ENCODE data around the gene HOXD3.
A peak's percentile ranks its signal among the peaks of the same experiment; 100 is the strongest.

HOXD3 gene

DNA sequence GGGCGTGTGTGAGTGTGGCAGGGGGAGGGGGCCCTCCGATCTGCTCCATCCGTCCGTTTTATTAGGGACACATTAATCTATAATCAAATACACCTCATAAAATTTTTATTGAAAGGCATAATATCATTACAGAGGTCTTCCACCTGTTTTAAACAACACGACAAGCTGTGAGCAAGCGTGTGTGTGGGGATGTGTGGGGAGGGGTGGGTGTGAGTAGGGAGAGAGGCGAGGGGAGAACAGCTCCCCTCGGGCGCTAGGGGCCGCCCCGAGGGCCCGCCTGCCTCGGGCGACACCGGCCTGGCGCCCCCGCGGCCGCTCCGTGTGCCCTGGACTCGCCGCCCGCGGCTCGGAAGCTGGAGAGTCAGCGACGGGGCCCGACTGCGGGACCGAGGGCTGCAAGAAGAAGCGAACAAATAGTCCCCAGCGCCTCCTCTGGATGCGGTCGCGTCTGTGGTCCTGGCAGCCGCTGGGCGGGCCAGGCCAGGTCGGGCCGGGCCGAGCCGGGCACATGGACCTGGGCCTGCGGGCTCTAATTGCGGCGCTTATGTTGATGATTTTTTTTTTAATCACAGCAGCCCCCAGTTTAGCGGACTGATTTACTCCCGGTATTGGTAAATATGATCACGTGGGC is 34.9 kb upstream of the HOXD3 start:
- no peak for DNase-seq

DNA sequence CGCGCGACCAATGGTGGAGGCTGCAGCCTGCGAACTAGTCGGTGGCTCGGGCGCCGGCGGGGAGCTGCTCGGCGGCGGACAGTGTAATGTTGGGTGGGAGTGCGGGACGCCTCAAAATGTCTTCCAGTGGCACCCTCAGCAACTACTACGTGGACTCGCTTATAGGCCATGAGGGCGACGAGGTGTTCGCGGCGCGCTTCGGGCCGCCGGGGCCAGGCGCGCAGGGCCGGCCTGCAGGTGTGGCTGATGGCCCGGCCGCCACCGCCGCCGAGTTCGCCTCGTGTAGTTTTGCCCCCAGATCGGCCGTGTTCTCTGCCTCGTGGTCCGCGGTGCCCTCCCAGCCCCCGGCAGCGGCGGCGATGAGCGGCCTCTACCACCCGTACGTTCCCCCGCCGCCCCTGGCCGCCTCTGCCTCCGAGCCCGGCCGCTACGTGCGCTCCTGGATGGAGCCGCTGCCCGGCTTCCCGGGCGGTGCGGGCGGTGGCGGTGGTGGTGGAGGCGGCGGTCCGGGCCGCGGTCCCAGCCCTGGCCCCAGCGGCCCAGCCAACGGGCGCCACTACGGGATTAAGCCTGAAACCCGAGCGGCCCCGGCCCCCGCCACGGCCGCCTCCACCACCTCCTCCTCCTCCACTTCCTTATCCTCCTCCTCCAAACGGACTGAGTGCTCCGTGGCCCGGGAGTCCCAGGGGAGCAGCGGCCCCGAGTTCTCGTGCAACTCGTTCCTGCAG is 34.3 kb upstream of the HOXD3 start, which contains the start of gene HOXD9:
Gene HOXD9 (plus strand): TSS at position 37 of the 728 bp plus-strand sequence. CDS start 50 bp downstream, at position 87.
- no peak for DNase-seq

DNA sequence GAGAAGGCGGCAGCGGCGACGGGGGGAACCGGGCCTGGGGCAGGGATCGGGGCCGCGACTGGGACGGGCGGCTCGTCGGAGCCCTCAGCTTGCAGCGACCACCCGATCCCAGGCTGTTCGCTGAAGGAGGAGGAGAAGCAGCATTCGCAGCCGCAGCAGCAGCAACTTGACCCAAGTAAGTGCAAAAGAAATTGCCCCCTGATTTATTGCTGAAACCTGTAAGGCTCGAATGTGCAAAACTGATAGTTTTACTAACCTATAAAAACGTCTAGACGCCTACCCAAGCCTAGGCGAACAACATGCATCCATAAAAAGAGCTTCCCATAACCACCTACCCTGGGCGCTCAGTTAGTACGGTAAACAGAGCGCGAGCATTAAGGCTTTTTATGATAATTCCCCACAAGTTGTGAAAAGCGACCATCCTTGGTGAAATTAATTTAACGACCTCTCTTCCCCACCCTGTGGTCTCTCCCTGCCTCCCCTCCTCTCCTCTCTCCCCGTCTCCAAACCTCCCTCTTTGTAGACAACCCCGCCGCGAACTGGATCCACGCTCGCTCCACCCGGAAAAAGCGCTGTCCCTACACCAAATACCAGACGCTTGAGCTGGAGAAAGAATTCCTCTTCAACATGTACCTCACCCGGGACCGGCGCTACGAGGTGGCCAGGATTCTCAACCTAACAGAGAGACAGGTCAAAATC is 33.5 kb upstream of the HOXD3 start:
- no peak for DNase-seq

DNA sequence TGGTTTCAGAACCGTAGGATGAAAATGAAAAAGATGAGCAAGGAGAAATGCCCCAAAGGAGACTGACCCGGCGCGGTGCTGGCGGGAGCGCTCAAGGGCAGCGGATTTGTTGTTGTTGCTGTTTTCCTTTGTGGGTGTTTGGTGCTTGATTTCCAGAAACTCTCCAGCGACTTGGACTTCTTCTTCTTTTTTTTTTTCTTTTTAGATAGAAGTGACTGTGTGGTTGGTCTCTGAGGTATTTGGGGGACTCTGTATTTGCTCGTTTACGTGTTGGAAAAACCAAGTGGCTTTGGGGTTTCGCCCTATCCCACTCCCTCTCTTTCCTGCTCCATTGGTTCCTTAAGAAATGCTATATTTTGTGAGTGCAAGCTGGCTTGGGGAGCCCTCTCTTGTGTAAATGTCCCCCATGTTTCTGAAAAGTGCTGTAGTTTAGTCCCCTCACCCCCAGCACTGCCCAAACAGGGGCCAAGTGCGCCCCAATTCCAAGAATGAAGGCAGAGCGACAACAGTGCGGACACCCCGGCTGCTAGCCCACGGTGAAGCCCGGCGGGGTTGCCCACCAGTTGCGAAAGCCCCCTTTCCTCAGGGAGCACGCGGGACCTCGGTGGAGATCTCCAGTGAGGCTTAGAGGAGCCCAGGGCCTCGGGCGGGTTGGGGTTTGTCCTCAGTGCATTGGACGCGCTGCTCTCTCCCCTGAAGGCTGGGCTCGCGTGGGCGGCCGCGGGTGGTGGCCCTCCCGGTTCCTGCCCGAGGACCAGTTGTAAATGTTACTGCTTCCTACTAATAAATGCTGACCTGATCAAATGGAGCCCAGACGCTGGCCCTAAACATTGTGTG is 32.8 kb upstream of the HOXD3 start:
- no peak for DNase-seq

DNA sequence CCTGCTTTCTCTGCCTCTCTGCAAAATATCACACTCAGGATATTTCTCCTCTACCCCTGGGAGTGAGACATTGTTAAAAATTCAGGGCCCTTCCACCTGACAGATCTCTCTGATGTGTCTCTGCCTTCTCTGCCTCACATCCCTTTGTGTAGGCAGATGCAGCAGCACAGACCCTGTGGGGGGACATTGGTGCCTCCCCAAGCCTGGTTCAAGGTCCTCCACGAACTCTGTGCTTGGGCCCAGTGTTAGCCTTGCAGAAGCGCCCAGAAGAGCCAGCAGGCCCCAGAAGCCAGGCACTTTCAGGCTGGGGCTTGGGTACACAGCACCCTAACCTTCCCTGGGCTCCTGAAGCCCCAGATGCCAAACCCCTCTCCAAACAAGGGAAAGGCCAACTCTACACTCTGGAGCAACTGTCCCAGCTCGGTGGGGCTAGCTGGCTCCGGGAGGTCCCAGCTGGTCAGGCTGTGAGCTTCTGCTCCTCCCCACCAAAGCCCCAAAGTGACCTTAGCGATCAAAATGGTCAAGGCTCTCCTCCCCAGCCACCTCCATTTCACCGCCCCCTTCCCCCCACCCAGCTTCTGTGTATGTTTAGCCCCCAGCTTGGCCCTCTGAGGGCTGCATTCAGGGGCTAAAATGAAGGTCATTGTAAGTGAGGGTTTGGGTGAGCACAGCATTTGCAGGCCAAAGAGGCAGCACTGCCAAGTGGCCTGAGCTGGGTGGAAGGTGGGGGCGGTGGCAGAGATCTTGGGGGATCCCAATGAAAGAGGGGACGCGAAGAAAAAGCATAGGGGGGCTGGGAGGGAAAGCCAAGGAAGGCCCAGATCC is 31.9 kb upstream of the HOXD3 start:
- no peak for DNase-seq

DNA sequence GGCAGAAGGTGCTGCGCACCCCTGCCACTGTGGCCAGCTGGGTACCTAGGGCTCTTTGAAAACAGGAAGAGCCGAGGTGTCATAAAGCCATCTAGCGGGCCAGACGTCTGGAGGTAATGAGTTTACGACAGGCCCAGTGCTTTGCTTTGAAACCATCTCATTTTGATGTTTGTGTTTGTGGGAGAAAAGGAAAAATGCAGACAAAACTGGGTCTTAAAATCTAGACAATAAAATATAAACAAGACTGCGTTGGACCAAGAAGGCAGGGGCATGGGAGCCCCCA is 31.4 kb upstream of the HOXD3 start:
- no peak for DNase-seq

DNA sequence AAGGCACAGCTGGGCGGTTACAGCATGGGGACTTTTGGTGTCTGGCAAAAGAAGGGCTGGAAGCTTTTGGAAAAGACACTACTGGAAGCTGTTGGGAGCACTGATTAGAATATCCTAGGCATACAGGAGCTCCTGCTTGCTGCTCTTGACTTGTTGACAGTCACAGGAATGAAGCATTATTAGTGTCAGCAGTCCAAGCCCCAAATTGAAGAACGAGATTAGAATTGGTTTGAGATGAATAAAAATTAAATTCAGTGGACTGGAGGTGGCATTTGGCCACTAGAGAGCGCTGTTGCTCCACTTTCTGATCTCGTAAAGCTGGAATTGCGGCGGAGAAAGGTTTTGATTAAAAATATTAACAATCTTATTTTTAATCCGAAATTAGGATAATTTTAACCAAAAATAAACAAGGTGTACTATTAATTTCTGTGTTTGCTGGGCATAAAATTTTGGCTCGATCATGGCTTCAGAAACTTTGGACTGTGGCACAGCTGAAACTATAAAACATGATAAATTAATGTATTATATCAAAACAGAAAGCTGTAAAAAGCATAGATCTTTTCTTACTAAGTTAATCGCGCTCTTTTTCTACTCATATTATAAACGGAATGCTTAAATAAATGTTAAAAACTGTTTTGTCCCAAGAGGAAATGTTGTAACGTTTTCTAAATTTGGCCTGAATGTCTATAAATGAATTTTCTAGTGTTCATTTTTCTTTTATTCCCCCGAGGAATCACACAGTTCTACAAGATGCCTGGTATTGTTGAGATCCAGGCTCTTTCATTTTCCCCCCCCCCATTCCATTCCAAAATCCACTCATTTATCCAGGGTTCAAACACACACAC is 30.0 kb upstream of the HOXD3 start:
- DNase-seq: peak; percentile 47

DNA sequence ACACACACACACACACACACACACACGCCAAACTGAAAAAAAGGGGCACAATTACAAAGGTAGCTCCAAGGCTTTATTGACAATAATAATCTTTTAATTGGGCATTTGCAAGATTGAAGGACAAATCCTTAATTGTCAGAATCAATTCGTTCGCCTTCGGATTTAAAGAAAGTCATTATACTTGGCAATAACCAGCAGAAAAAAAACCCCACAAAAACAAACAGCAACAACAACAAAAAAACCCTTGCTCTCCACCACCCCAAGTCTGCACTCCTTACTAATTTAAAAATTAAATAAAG is 29.4 kb upstream of the HOXD3 start:
- DNase-seq: no peak

DNA sequence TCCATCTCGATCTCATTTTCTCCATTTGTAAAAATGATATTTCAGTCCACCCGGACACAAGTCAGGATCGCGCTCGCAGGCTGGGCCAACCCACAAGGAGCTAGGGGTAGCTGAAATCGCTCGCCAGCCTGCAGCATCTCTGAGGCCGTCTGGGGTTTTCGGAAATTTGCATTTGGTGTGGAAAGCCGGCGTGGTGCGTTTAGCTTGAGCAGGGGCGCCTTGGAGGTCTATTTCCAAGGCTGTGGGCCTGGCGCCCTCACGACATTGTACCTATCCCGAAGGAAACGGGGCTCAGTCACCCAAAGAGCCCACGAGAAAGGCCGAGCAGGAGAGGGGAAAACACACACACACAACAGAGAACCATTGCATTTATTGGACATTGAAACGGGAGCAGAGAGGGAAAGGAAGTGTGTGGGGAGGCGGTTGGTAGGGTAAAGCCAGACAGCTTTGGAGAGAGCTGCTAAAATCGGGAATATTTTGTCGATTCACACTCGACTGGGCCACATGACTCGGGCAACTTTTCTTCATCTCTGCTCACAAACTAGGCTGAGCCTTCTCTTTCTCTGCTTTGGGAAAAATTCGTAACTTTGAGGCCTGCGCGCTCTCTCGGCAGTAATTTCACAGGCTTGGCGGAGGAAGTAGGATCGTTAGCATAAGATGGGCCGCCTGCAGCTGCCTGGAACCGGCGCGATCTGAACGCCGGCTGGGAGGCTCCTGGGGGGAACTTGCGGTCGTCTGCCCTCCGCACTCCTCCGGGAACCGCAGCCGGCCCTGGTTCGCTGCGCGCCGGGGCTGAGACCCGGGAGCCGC is 28.7 kb upstream of the HOXD3 start:
- no peak for DNase-seq

DNA sequence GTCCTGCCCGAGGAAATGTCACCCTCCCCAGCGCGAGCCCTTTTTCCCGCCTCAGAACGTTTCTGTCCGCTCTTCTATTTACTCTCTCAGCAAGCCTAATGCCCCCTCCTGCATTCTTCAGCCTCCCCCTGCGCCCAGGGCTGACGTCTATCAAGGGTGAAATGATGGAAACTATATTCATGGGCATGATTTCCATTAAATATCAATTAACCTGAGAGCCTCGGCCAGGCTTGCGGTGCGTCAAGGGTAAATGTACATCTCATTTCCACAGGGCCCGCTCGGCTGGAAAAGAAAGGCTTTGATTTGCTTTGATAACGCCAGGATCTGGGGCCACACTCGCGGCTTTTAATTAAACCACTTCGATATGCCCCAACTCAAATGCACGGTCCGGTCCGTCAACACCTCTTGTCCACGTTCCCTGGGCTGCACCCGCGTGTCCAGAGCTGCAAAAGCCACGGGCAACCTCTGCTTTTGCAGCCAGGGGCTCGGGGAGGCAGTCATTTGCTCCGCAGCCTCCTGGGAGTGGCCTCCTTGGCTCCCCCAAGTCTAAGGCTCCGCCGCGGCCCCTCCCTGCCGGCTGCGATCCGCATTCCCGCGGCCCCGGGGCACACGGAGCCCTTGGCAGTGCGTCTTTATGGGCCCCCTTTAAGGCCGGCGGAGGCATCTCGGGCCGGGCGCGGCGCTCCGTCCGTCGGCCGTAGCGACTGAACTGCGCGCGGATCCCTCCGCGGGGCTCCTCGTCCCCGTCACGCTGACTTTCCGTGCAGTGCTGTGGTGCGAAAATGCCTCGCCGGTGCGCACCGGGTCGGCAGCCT is 27.9 kb upstream of the HOXD3 start, which contains the start of gene HOXD8:
Gene HOXD8 (plus strand): TSS at position 724 of the 815 bp plus-strand sequence. CDS start 662 bp downstream, outside the sequence.
- DNase-seq: no peak

DNA sequence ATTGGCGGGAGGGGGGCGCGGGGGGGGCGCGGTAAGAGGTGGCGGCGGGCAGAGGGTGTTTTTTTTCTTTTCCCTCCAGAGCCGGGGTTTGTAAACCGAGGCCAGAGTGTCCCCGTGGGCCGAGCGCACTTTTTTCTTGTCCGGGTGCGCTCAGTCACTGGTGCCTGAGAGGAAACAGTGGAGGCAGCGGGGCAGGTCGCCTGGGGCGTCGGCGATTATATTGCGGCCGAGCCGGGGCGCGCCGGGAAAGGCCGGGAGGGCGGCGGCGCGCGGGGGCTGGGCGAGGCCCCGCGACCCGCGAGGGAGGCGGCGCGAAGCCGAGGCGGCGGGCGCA is 27.3 kb upstream of the HOXD3 start:
- DNase-seq: no peak

DNA sequence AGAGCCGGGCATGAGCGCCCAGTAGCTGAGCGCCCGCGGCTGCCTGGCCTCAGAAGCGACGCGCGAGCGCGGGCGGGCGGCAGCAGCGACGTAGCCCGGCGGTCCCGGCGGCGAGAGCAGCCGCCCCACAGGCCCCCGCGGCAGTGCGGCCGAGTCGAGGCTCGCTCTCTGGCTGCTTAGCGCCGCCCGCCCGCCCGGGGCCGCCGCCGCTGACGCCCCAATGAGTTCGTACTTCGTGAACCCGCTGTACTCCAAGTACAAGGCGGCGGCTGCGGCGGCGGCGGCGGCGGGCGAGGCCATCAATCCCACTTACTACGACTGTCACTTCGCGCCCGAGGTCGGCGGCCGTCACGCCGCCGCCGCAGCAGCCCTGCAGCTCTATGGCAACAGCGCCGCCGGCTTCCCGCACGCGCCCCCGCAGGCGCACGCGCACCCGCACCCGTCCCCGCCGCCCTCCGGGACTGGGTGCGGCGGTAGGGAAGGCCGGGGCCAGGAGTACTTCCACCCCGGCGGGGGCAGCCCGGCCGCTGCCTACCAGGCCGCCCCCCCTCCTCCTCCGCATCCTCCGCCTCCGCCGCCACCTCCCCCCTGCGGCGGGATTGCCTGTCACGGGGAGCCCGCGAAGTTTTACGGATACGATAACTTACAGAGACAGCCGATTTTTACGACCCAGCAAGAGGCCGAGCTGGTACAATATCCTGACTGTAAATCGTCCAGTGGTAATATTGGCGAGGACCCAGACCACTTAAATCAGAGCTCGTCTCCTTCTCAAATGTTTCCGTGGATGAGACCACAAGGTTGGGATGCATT is 26.8 kb upstream of the HOXD3 start:
- DNase-seq: no peak

DNA sequence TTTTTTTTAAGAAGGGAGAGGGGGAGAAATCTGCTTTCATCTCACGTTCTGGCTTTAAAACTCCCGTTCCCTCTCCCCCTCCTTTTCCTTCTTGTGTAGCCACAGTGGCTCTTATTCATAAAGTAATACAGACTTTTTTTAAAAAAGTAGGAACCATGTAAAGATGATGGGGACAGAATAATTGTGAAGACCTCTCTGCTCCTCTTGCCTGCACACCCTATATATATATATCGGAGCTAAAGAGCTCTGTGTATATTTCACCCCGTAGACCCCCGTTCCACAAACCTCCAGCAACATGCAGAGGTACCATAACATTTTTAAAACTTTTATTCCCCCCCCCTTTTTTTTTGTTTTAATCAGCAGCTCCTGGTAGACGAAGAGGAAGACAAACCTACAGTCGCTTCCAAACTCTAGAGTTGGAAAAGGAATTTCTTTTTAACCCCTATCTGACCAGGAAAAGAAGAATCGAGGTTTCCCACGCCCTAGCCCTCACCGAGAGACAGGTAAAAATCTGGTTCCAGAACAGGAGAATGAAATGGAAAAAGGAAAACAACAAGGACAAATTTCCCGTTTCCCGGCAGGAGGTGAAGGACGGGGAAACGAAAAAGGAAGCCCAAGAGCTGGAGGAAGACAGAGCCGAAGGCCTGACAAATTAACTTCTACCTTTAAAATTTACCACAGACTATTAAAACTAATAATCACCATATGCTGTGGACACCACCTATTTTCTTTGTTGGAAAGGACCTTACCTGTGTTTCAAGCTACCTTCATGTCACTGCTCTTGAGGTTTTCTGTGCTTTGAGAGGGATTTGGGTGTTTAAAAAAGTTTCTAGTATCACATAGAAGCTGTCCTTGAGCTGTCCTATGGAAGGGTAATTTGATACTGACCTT is 25.9 kb upstream of the HOXD3 start:
- DNase-seq: no peak

DNA sequence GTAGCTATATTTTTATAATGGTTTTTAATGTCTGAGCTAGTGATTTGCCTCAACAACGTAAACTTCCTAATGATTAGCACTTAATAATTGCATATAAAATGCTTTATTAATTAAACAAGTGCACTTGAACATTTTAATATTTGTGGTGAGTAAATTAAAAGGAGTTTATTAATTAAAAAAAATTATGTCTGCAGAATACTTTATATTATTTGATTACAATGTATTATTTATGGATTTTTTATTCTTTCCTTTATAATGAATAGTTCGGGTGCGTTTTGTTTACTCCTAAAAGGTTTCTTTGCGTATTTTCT is 25.3 kb upstream of the HOXD3 start:
- DNase-seq: no peak

DNA sequence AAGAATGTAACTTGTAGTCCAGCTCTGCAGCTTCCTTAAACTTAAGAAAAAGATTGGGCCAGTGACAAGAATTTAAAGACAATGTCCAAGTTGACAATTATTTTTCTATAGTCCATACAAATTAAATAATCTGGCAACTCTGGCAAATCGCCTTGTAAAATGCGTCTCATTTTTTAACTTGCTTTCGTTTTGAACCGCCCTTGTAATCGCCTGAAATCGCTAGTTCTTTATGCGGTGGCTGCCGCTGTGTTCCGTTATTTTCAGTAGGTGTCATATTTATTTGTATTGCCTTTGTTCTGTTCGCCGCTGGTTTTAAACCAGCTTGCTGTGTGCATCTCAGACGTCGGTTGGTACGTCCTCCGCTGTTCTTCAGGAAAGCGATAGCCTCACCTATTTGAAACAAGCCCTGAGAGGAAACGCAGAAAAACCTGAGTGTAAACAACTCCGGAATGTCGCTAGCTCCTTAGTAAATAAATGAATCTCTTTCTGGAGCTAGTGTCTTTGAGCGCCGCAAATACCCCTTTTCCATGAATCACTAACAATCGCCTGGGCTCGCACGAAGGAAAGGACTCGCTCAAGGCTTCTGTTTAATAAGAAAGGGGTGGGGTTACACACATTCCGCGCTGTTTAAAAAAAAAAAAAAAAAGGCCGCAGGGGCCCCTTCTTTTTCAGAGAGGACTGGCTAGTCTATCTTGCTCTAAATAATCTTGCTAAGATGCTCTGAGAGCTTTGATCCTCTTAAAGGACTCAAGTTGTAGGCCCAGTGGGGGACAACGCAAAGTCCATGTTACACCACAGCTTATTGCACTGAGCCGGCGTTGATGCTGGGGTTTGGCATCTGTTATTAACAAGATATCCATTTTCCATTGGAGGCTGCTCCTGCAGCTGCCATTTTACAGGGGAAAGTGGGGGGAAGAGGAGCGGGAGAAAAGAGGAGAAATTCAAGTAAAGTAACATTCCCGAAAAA is 24.6 kb upstream of the HOXD3 start:
- DNase-seq: no peak

DNA sequence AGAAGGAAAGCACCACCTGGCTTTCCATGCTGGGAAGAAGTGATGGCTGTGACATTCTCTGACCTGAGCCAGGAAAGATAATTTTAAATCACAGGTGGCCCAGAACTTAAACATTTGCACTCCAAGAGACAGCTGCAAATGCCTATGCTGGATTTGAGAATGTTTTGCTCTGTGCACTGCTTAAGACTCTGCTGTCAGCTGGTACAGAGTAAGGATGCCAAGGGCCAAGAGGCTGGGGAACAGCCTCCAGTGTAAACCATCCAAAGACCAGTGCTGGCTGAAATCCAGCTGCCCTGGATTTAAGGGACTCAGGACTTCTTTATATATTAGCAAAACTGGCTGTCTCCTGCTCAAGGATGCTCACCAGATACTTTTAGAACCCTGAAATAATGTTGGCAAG is 23.7 kb upstream of the HOXD3 start:
- DNase-seq: peak; percentile 1

DNA sequence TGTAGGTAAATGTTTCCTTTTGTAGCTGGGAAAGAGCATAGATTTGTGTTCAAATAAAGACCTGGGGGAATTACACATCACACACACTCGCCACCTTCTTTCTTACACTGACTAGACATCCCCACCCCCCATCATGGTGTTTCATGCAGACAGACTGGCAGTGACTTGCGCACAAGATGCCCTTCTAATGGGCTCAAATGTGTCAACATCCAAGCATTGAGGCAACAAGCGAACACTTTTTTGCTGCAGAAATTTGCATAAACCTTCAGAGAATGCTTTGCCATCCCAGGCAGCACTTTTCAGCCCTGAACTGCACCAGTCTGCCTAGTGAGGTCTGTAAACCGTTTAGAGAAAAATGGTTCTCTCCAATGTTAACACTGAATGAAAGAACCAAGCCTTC is 23.1 kb upstream of the HOXD3 start:
- DNase-seq: no peak
